SK-N-SH treated with all-trans-retinoic acid at 6 μM for 48 hours (cell line): ENCODE data around the gene TRIM25.

Source experiments
- RARB ChIP-seq: fragments of 250-450 bp; sonication (Bioruptor Pico); IDR thresholded peaks from 2 replicates; pipeline ENCODE4 v1.8.0; 2021; ENCODE audit warnings: mild to moderate bottlenecking, moderate library complexity
- TOX ChIP-seq: fragments of 250-450 bp; sonication (Bioruptor Pico); IDR thresholded peaks from 2 replicates; pipeline ENCODE4 v1.8.0; 2021; ENCODE audit warnings: mild to moderate bottlenecking, moderate library complexity, borderline replicate concordance
- TF ChIP-seq, protein P1 (sequence below): fragments of 250-450 bp; sonication (Bioruptor Pico); IDR thresholded peaks from 2 replicates; pipeline ENCODE4 v1.5.1; 2021; ENCODE audit warnings: mild to moderate bottlenecking, moderate library complexity

GRCh38 chr17:56903560-56903959 lies 10.3 kb downstream of the TRIM25 start:
- no peak for TF ChIP-seq TOX (CRISPR knock-in tag)
- TF ChIP-seq RARB = no peak
- TF ChIP-seq, protein P1, sequence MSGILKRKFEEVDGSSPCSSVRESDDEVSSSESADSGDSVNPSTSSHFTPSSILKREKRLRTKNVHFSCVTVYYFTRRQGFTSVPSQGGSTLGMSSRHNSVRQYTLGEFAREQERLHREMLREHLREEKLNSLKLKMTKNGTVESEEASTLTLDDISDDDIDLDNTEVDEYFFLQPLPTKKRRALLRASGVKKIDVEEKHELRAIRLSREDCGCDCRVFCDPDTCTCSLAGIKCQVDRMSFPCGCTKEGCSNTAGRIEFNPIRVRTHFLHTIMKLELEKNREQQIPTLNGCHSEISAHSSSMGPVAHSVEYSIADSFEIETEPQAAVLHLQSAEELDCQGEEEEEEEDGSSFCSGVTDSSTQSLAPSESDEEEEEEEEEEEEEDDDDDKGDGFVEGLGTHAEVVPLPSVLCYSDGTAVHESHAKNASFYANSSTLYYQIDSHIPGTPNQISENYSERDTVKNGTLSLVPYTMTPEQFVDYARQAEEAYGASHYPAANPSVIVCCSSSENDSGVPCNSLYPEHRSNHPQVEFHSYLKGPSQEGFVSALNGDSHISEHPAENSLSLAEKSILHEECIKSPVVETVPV (CRISPR knock-in tag) = no peak
